Measurements from ENCODE around the gene KDM4B. TPM values are rescaled to one million over a fixed set of nuclear protein-coding genes. Genes with fewer than 3 reads are reported as not detected.

Gene KDM4B
- total and polyA plus RNA-seq, 2 donors (not counting 1 experiment from before 2014, with no cell fraction given), result 6.4 to 14.4 TPM

DNA sequence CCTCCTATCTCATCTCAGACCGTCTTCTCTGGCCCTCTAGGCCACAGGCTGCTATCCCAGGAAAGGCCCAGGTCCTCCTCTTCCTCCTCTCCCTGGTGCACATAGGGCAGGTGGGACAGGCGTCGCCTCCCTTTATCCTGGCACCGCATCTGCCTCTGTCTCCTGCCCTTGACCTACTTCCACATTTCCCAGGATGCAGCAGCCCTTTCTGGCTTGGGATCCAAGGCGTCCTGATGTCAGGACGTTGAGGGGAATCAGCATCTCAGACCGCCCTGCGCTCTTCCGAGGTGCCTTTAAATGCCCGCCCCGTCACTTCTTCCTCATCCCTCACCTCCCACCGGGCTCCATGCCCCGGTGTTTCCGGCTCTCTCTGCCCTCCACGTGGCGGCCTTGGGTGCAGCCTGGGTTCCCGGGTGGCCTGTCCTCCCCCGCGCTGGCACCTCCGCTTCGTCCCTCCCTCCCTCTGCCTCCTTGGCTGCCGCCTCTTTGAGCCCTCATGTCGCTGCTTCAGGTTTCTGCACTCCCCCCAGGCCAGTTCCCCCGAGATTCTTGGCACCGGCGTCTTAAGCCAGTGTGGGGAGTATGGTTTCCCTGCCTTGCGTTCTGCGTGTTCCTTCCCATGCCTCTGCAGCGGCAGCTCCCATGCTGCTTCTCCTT is 66.3 kb downstream of the KDM4B start:
- H3K4me3 ChIP-seq (replicated peaks in 1 of 4; ENCODE audit: control extremely low read depth in 1 of 4, insufficient read depth in 1 of 4, low read depth in 3 of 4, low read length in 4 of 4), result no peak overlapping the region
- H3K27ac ChIP-seq (ENCODE audit: insufficient read depth, low read length), result no peak overlapping the region
- H3K36me3 ChIP-seq (ENCODE audit: control insufficient read depth, insufficient read depth, low read length), result peaks cover 5% of the 10 kb centered on the region
- peaks cover 8% of the 10 kb centered on the region for H3K4me1 ChIP-seq (ENCODE audit: control insufficient read depth, extremely low read depth, insufficient read depth, low read length)
- DNase-seq (ENCODE audit: low read depth in 2 of 2), result no peak
- H3K79me2 ChIP-seq (ENCODE audit: control insufficient read depth, insufficient read depth, low read length), result peaks cover 6% of the 10 kb centered on the region
- no peak overlapping the region for H3K9ac ChIP-seq (ENCODE audit: insufficient read depth, low read length)
- no peaks in the 10 kb centered on the region for H3K27me3 ChIP-seq (ENCODE audit: control insufficient read depth, insufficient read depth, low read length)
- no peak overlapping the region for H3K4me2 ChIP-seq (ENCODE audit: extremely low read depth, insufficient read depth, low read length)
- TF ChIP-seq, protein P1, sequence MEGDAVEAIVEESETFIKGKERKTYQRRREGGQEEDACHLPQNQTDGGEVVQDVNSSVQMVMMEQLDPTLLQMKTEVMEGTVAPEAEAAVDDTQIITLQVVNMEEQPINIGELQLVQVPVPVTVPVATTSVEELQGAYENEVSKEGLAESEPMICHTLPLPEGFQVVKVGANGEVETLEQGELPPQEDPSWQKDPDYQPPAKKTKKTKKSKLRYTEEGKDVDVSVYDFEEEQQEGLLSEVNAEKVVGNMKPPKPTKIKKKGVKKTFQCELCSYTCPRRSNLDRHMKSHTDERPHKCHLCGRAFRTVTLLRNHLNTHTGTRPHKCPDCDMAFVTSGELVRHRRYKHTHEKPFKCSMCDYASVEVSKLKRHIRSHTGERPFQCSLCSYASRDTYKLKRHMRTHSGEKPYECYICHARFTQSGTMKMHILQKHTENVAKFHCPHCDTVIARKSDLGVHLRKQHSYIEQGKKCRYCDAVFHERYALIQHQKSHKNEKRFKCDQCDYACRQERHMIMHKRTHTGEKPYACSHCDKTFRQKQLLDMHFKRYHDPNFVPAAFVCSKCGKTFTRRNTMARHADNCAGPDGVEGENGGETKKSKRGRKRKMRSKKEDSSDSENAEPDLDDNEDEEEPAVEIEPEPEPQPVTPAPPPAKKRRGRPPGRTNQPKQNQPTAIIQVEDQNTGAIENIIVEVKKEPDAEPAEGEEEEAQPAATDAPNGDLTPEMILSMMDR (conservative IDR thresholded peaks at IDR 0.05 in 1 of 2, IDR thresholded peaks at IDR 0.05 in 1 of 2; ENCODE audit: low read depth in 1 of 2, low read length in 2 of 2), result no peak
- TF ChIP-seq EZH2 (IDR thresholded peaks at IDR 0.05; ENCODE audit: low read length, missing control alignments), result no peak
- H4K20me1 ChIP-seq (ENCODE audit: control insufficient read depth, extremely low read depth, insufficient read depth, low read length), result no peaks in the 10 kb centered on the region
- no peaks in the 10 kb centered on the region for H3K9me3 ChIP-seq (ENCODE audit: control insufficient read depth, insufficient read depth, low read depth, low read length)
- H2AFZ ChIP-seq (ENCODE audit: low read length), result no peak overlapping the region

DNA sequence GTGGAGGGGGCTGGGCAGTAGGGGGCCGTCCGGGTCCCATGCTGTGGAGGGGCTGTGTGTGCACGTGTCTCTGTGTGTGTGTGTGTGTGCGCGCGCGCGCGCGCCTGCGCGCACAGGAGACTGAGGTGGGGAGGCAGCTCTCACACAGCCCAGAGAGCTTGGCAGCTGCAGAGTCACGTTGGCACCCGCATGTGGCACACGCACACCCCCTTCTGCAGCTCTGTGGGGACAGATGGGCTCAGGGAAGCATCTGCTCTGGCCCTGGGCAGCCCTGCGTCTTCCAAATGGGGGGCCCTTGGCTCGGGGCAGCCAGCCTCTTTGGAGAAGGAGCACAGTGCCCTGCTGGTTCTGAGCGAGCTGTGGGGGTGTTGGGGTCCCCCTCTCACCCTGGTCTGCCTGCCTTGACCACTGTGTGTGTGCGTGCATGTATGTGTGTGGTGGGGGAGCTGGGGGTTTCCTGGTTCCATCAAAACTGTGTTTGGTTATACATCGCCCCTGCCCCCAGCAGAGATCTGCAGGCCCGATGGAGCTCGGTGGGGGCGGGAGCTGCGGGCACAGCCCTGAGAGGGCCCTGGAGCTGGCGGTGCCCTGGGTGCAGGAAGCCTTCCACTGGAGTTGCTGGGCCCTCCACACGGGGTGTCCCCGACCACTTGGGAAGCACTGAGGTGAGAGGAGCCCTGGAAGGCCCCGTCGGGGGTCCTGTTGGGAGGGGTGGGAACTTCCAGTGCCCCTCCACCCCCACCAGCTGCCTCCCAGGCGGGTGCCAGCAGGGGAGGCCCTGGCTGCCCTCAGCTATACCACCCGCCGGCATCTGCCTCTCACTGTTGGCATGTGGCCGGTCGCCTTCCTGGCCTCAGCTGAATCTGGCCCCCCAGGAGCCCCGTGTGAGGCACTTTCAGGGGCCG is 67.1 kb downstream of the KDM4B start:
- Histone ChIP-seq H3K27ac (ENCODE audit: insufficient read depth, low read length) (no peak overlapping the region), H3K4me3 (replicated peaks in 1 of 4; ENCODE audit: control extremely low read depth in 1 of 4, insufficient read depth in 1 of 4, low read depth in 3 of 4, low read length in 4 of 4) (no peak overlapping the region), H4K20me1 (ENCODE audit: control insufficient read depth, extremely low read depth, insufficient read depth, low read length) (no peaks in the 10 kb centered on the region), H3K4me1 (ENCODE audit: control insufficient read depth, extremely low read depth, insufficient read depth, low read length) (peaks cover 8% of the 10 kb centered on the region), H3K9ac (ENCODE audit: insufficient read depth, low read length) (no peak overlapping the region), H3K36me3 (ENCODE audit: control insufficient read depth, insufficient read depth, low read length) (peaks cover 12% of the 10 kb centered on the region), H3K9me3 (ENCODE audit: control insufficient read depth, insufficient read depth, low read depth, low read length) (no peaks in the 10 kb centered on the region), H3K79me2 (ENCODE audit: control insufficient read depth, insufficient read depth, low read length) (peaks cover 5% of the 10 kb centered on the region), H3K27me3 (ENCODE audit: control insufficient read depth, insufficient read depth, low read length) (no peaks in the 10 kb centered on the region), H2AFZ (ENCODE audit: low read length) (no peak overlapping the region), H3K4me2 (ENCODE audit: extremely low read depth, insufficient read depth, low read length) (no peak overlapping the region)
- no peak for DNase-seq (ENCODE audit: low read depth in 2 of 2)
- no peak for TF ChIP-seq EZH2 (IDR thresholded peaks at IDR 0.05; ENCODE audit: low read length, missing control alignments)
- TF ChIP-seq, protein P1 (conservative IDR thresholded peaks at IDR 0.05 in 1 of 2, IDR thresholded peaks at IDR 0.05 in 1 of 2; ENCODE audit: low read depth in 1 of 2, low read length in 2 of 2), result no peak
